GM12874 (cell line): ENCODE results near the gene OPHN1.

Source experiments
- CTCF ChIP-seq: IDR thresholded peaks from 2 replicates; pipeline ENCODE4 v1.5.1; 2011; ENCODE audit warnings: low read depth, mild to moderate bottlenecking, control low read depth, low read length, moderate library complexity; ENCODE audit not compliant: insufficient read depth

OPHN1 gene

DNA sequence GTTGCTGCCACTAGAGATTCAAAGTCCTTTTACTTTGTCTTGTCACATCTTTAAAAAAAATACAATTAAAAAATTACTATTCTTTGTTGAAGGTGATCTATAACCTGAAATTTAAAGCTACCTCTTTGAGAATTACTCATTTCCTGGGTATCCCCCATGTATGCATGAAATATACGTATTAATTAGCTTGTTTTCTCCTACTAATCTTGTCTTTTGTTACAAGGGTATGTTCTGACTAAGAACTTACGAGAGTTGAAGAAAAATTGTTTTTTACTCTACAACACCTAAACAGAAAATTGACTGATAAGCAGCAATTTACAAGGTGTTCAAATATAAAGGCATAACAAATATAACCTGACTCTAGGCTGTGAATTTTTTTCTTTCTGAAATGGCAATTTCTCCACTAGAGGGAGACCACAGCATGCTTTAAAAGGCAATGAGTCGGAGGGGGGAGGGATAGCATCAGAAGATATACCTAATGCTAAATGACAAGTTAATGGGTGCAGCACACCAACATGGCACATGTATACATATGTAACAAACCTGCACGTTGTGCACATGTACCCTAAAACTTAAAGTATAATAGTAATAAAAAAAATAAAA is 249.6 kb downstream of the OPHN1 start:
- no peak for TF ChIP-seq CTCF

DNA sequence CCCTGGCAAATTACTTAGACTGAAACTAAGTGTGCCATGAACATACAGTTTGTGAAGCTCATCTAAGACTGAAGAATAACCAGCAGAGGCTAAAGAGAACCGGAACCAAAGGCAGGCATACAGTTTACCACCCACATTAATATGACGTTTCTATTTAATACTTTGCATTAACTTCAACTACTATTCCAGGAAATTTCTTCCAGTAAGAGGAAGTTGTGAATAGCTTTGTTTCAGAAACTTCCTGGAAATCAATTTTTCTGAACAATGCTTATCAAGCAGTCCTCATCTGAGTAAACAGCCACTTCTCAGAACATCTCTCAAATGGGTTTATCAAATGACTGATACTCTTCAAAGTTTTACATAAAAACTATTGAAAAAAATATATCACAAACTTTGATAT is 252.7 kb downstream of the OPHN1 start:
- TF ChIP-seq CTCF: no peak

- no peak for TF ChIP-seq CTCF
Measured at GRCh38 chrX:68179355-68179754, 253.9 kb downstream of the OPHN1 start.

DNA sequence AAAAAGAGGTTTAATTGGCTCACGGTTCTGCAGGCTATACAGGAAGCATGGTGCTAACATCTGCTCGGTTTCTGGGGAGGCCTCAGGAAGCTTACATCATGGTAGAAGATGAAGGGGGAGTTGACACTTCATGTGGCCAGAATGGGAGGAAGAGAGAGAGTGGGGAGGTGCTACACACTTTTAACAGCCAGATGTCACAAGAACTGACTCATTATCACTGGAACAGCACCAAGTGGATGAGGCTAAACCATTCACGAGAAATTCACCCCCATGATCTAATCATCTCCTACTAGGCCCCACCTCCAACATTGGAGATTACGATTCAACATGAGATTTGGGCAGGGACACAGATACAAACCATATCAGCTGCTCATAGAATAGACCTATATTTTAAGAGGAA is 255.8 kb downstream of the OPHN1 start:
- no peak for TF ChIP-seq CTCF

GRCh38 chrX:68175562-68175961 is 257.7 kb downstream of the OPHN1 start:
- TF ChIP-seq CTCF: no peak

GRCh38 chrX:68163441-68163840 is 269.9 kb downstream of the OPHN1 start:
- no peak for TF ChIP-seq CTCF

GRCh38 chrX:68147848-68148247 is 285.4 kb downstream of the OPHN1 start:
- no peak for TF ChIP-seq CTCF

DNA sequence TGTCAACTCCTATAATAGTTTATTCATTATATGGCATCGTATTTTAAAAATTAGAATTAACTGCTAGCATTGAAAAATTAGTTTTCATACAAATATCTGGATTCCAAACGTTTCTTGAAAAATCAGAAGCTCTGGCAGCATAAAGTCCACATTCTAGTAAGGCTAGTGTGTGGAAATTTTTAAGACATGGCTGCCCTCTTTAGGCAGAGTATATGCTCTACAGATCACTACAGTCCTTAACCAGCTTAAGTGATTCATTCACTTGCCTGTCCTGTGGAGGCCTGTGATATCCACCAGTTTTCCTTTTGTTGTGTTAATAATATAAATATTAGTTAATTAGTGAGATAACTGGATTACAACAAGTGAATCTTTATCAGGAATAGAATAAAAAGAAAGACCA is 287.2 kb downstream of the OPHN1 start:
- TF ChIP-seq CTCF: no peak
